ENCODE data around the gene CDCA7L.
"Not testable (repeated sequence)": the region's sequence is repeated elsewhere in the genome, so short reads cannot be mapped to it uniquely, and the experiment has no call there.

- TF ChIP-seq EZH2 (IDR thresholded peaks at IDR 0.05; ENCODE audit: insufficient read depth, low read length); CTCF (IDR thresholded peaks at IDR 0.05; ENCODE audit: insufficient read depth, low read depth, low read length): not testable (repeated sequence)
These were observed 80.0 kb downstream of the CDCA7L start for GRCh38 chr7:21865631-21866204.

Measured in astrocyte (in vitro differentiated cells and primary cell).